ENCODE results near the gene CNOT4.
"Not testable (repeated sequence)": the region's sequence is repeated elsewhere in the genome, so short reads cannot be mapped to it uniquely, and the experiment has no call there.

The CNOT4 gene

GRCh38 chr7:135518748-135519147 lies 8.8 kb upstream of the CNOT4 start:
- H3K4me3 ChIP-seq: no peak overlapping the region
- no peak overlapping the region for H3K27ac ChIP-seq

DNA sequence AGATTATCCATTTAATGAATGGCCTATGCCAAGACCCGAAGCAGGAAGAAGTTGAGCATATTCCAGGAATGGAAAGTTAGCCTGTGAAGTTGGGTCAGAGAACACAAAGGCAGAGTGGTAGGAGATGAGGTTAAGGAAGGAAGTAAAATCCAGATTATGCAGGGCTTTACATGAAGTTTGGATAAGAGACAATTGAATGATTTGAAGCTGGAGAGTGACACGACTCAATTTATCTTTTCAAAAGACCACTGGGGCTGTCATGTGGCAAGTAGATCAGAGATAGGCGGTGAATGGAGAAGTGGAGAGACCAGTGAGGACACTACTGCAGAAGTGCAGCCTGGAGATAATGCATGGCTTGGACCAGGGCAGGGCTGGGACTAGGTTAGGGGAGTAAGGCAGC lies 7.2 kb upstream of the CNOT4 start:
- Histone ChIP-seq H3K4me3 (no peak overlapping the region), H3K27ac (no peak overlapping the region)

GRCh38 chr7:135514856-135515255 lies 5.0 kb upstream of the CNOT4 start:
- Histone ChIP-seq H3K4me3 (no peak overlapping the region), H3K27ac (no peak overlapping the region)

DNA sequence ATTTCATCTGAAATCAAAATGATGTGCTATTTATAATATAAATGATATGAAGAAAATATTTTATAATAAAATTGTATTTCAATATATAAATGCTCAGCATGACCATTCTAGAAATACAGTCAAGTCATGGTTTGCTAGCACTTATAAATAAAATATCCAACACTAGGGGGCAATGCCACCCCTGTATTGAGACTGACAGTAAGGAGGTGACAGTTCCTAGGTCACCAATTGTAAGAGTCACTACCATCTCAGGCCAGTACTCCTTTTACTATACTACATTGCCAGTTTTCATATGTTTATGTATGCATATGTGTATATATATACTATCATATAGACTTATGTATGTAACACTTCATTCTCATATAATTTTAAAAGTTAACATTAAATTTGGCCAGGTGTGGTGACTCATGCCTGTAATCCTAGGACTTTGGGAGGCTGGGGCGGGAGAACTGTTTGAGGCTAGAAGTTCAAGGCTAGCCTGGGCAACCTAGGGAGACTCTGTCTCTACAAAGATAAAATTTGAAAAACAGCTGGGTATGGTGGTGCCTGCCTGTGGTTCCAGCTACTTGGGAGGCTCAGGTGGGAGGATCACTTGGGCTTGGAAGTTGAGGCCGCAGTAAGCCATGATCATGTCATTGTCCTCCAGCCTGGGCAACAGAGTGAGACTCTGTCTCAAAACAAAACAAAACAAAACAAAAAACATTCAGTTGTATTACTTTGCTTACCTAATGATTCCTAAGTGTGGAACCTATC lies 2.4 kb upstream of the CNOT4 start:
- no peak overlapping the region for H3K4me3 ChIP-seq
- no peak overlapping the region for H3K27ac ChIP-seq

DNA sequence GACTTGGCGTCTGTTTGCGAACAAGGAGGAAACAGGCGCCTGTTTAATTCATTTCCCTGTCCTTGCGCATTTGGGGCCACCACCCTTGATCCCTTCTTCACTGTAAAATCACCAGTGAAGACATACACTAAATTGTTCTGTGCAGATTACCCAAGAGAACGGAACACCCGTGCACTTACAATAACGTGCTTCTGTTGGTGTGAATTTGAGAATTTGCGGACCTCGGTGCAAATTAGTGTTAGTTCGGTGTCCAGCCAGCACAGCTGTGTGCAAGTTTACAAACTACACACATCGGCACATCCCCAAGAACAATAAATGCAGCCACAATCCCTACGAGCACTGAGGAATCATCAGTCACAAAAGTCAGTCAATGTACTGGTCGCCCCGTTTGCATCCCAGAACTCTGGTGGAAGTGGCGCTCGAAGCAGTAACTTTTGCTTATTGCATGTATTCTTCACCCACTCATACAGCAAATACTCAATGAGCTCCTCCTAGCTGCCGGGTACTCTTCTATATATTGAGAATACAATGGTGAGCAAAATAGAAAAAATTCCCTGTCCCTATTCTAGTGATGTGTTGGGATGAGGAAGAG lies 786 bp upstream of the CNOT4 start:
- H3K27ac ChIP-seq: peak overlapping the region in 11 of 21 experiments; percentile 35 to 98 (median 94)

DNA sequence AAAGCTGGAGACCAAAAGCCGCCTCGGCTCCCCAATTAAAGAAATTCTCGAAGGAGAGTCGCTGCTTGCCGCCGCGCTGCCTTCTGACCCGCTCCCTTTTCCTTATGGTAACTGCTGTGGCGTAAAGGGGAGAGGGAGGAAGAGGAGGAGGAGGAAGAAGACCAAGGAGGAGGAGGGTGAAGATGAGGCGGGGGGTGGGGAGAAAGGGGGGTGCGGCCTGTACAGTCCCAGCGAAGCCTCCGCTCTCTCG lies 388 bp downstream of the CNOT4 start:
- H3K4me3 ChIP-seq: peak overlapping the region; percentile 62 to 92 (median 81)

More for the DNA sequence above, 786 bp upstream of the CNOT4 start:
- H3K4me3 ChIP-seq: peak overlapping the region; percentile 62 to 92 (median 81)

DNA sequence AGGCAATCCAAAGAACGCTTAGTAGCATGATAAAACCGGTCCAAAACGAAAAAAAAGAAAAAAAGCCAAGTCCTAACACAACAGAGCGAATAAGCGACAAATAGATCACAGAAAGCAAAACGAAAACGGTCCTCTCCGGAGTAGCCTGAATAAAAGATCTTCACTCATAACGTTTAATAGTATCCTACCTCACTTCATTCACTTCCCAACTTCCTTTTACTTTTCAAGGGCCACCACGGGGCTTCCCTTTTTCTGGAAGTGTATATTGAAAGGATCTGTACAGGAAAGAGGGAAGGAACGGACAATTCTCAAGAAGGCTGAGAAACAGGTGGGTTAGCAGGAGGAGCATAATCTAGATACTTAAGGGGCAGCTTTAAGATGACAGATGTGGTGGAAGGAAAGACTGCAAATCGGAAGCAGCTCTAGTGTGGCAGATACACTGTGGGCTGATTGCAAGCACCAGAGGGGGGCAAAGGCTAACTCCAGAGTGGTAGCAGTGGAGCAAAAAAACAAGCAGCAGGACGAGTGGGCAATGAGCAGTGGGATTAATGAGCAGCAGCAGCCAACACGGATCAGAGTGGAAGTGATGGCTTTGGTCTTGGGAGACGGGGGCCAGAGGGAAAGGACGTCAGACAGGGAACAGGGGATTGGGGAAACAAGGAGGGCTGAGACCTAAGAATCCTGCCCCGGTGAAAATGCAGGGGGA lies 866 bp downstream of the CNOT4 start:
- peak overlapping the region; percentile 83 to 98 (median 94) for H3K27ac ChIP-seq
- peak overlapping the region; percentile 62 to 92 (median 81) for H3K4me3 ChIP-seq

More for the DNA sequence above, 388 bp downstream of the CNOT4 start:
- H3K27ac ChIP-seq: peak overlapping the region; percentile 83 to 98 (median 94)

DNA sequence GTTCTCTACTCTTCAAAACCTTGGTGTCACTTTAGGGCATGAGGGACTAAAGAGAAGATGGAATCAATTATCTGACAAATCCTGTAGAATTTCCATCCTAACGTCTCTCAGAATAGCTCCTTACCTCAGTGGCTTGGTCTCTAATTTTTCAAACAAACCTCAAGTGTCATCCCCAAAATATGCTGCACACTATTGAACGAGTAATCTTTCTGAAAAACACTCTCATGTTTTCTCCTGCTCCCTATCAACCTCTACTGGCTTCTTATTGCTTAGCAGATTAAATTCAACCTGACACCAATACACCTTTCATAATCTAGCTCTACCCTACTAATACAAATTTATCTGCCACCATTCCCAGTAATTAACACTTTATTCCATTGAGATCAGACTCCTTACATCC lies 8.5 kb downstream of the CNOT4 start:
- Histone ChIP-seq H3K4me3 (no peak overlapping the region), H3K27ac (no peak overlapping the region)

GRCh38 chr7:135499818-135500217 lies 10.1 kb downstream of the CNOT4 start:
- no peak overlapping the region for H3K27ac ChIP-seq
- no peak overlapping the region for H3K4me3 ChIP-seq

DNA sequence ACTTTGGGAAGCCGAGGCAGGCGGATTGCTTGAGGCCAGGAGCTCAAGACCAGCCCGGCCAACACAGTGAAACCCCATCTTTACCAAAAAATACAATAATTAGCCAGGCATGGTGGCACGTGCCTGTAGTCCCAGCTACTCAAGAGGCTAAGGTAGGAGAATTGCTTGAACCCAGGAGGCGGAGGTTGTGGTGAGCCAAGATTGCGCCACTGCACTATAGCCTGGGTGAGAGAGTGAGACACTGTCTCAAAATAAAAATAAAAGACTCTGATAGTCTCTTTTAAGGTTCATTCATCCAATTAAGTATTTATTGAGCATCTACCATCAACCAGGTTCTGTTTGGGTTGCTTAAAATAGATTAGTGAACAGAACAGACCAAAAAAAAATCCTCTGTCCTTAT lies 12.7 kb downstream of the CNOT4 start:
- H3K4me3 ChIP-seq, H3K27ac ChIP-seq: not testable (repeated sequence)

- no peak overlapping the region for H3K27ac ChIP-seq
These were observed 16.5 kb downstream of the CNOT4 start for GRCh38 chr7:135493362-135493761.

GRCh38 chr7:135492151-135492550 lies 17.8 kb downstream of the CNOT4 start:
- H3K4me3 ChIP-seq: no peak overlapping the region
- H3K27ac ChIP-seq: no peak overlapping the region

More at GRCh38 chr7:135493362-135493761, 16.5 kb downstream of the CNOT4 start:
- no peak overlapping the region for H3K4me3 ChIP-seq

DNA sequence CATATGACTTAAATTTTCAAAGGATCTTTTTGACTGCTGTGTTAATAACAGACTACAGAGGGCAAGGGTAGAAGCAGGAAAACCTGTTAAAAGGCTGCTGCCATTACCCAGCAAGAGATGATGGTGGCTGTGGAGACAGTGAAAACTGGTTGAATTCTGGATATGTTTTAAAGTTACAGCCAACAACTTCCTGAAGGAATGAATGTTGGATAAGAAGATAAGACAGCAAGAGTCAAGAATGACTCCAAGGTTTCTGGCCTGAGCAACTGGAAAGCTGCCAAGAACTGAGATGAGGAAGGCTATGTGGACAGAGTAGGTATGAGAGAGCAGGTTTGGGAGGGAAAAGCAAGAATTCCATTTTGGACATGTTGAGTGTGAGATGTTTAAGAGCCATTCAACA lies 19.1 kb downstream of the CNOT4 start:
- H3K27ac ChIP-seq: no peak overlapping the region

DNA sequence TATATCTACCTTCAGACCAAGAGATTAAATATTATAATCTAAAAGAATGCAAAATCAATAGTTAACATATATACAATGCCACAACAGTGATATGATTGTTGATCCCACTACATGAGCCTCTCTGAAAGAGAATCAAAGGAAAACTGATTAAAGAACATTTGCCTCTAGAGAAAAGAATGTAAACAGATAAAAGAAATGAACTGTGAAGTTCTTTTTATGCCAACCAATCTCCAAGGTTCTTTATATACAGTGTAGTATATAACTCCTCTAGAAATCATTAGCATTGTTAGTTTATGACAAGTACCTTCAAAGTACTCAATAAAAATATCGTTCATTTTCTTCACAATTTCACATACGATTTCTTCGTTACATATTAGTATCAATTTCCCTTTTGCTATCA lies 20.1 kb downstream of the CNOT4 start:
- Histone ChIP-seq H3K4me3 (no peak overlapping the region), H3K27ac (no peak overlapping the region)

More for the DNA sequence above, 19.1 kb downstream of the CNOT4 start:
- no peak overlapping the region for H3K4me3 ChIP-seq

- H3K4me3 ChIP-seq: no peak overlapping the region
- no peak overlapping the region for H3K27ac ChIP-seq
These were observed 23.5 kb downstream of the CNOT4 start for GRCh38 chr7:135486261-135486920.

GRCh38 chr7:135481598-135481979 lies 28.3 kb downstream of the CNOT4 start:
- H3K27ac ChIP-seq: no peak overlapping the region
- no peak overlapping the region for H3K4me3 ChIP-seq

- no peak overlapping the region for H3K27ac ChIP-seq
- no peak overlapping the region for H3K4me3 ChIP-seq
These were observed 28.8 kb downstream of the CNOT4 start for GRCh38 chr7:135480966-135481597.

- Histone ChIP-seq H3K27ac (no peak overlapping the region), H3K4me3 (no peak overlapping the region)
These were observed 34.4 kb downstream of the CNOT4 start for GRCh38 chr7:135475521-135475920.

- H3K4me3 ChIP-seq, H3K27ac ChIP-seq: not testable (repeated sequence)
These were observed 40.2 kb downstream of the CNOT4 start for GRCh38 chr7:135469705-135470104.

DNA sequence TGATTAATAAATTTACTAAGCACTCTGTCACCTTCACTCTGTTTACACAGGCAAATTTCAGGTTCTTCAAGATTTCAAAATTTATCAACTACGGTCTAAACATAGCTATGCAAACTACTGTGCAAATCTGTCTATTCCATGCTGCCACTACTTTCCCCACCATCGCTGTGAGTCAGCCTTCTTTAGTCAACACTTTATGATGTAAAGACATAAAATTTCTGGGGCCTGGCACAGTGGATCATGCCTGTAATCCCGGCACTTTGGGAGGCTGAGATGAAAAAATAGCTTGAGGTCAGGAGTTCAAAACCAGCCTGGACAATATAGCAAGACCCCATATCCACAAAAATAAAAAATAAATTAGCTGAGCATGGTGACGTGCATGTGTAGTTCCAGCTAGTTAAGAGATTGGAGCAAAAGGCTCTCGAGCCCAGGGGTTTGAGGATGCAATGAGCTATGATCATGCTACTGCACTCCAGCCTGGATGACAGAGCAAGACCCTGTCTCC lies 42.6 kb downstream of the CNOT4 start:
- Histone ChIP-seq H3K27ac (no peak overlapping the region), H3K4me3 (no peak overlapping the region)

All from skin epidermis (tissue), 12 donors.